GM15510 (cell line): ENCODE measurements around the gene TNC.

Source experiments
- POLR2A ChIP-seq: IDR thresholded peaks from 3 replicates; pipeline ENCODE4 v1.6.1; 2011; ENCODE audit warnings: borderline replicate concordance; ENCODE audit not compliant: insufficient read length; ENCODE audit errors: extremely low read depth

The TNC gene

DNA sequence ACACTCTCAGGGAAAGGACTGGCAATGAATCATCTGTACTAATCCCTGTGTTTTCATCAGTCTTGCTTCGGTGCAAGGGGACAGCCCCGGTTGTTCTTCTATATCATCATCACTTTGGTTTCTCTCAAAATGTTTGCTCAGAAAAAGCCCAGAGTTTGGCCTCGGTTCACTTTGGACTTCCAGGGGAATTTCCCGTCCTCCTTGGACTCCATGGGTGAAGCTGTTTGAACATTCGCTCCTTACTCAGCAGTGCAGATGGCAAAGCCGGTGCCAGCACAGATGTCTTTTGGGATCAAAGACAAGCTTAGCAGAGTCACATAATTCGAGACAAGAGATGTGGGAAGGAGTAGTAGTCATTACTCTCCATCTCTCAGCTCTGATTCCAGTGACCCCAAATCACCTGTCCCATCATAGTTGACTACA, 117.7 kb downstream of the TNC start:
- no peak for TF ChIP-seq POLR2A

- no peak for TF ChIP-seq POLR2A
Observed at GRCh38 chr9:114998326-114998725, 119.6 kb downstream of the TNC start.

GRCh38 chr9:114995681-114996221, 122.2 kb downstream of the TNC start:
- TF ChIP-seq POLR2A = no peak

DNA sequence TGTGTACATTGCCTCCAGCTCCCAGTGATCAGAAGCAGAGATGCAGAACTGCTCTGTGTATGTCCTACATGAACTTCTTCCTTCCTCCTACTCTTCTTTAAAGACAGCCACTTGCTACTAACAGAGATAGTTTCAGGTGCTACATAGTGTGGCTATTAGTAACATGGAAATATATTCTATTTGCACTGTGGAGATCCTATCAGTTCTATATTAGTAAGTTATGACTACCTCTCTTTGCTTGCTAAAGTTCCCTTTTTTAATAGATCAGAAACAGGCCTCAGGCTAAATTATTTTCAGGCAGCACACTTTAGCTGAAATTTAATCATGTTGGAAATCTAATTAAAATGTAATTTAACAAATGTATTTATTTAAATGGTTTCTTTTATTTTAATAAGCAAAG, 123.2 kb downstream of the TNC start:
- no peak for TF ChIP-seq POLR2A

DNA sequence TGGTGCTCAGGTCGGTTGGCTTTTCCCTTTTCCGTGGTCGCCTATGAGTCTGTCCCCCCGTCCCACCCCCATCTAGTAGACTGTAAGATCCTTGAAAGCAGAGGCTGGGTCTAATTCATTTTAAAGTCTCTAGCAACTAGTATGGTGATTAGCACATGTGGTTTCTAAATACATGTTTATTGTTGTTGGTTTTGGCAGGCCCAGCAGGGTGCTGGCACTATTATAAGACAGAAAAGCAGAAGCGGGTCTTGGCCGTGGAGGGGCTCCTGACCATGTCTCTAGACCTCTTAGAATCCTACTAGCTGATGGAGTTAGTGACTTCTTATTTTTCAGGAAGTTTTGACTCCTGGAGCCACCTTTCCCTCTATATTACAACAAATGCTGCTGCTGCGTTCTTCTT, 126.1 kb downstream of the TNC start:
- no peak for TF ChIP-seq POLR2A

GRCh38 chr9:114990901-114991300, 127.1 kb downstream of the TNC start:
- no peak for TF ChIP-seq POLR2A

GRCh38 chr9:114989600-114990410, 128.2 kb downstream of the TNC start:
- TF ChIP-seq POLR2A = no peak

DNA sequence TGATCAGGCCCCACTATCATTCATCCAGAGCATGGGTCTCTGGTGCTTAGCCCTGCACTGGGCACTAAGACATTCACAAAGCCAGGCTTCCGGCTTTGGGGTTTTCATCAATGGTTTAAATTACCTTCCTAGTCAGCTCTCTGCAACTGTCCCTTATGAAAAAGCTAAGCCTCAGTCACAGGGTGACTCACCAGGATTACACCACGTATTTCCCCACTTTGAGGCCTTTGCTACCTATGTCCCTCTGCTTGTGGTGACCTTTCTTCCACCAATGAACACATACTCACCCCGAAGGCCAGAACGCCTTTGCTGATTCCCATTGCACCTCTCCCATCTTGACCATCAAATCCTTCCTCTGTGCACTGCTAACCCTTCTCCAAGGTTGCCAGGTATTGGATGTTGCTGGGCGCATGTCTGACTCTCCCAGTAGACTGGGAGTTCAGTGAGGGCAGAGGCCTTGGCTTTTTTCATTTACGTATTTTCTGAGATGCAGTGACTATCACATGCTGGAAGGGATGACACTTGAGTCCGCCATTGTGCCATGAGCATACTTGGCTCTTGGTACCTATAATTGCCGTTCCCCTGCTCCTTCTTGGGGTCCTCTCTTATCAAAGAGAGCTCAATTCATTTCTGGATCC, 128.9 kb downstream of the TNC start:
- TF ChIP-seq POLR2A = no peak

GRCh38 chr9:114987116-114987515, 130.8 kb downstream of the TNC start:
- TF ChIP-seq POLR2A = no peak

DNA sequence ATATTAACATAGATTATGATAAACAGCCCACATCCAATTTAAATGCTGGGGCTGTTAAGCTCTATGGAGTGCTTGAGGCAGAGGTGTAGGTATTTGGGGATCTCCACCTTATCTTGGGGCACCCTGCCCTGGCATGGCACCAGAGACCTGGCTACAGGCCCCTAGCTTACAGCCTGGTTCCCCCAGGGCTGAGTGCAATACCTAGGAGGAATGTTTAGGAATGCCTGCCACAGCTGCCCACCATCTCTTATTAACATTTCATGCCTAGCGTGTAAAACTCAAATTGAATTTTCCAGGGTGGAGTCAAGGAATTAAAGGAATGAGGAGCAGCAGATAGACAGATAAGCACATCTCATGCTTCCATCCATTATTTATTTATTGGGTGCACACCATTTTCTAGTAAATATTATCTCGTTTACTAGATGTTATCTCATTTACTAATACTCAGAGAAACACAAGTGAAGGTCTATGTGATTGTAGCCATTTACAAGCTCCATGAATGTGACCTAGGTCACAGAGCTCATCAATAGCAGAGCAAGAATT, 131.9 kb downstream of the TNC start:
- no peak for TF ChIP-seq POLR2A

DNA sequence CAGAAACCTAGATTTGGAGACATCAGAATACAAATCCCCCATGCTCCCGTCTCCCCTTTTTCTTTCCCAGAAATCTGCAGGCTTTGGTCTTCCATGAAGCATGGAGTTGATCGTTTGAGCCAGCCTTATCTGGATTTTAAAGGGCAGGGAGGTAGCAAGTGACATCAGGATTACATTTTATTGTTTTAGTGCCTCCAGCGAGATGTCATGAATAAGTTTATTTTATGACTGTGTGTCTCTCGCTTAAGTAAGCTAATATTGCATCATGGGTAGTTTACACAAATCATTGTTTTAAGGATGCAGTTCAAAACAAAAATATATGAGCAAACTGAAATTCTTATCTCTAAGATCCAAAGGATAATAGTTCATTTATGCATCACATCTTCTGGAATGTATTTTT, 136.9 kb downstream of the TNC start:
- no peak for TF ChIP-seq POLR2A

GRCh38 chr9:114973216-114973615, 144.7 kb downstream of the TNC start:
- TF ChIP-seq POLR2A = no peak

DNA sequence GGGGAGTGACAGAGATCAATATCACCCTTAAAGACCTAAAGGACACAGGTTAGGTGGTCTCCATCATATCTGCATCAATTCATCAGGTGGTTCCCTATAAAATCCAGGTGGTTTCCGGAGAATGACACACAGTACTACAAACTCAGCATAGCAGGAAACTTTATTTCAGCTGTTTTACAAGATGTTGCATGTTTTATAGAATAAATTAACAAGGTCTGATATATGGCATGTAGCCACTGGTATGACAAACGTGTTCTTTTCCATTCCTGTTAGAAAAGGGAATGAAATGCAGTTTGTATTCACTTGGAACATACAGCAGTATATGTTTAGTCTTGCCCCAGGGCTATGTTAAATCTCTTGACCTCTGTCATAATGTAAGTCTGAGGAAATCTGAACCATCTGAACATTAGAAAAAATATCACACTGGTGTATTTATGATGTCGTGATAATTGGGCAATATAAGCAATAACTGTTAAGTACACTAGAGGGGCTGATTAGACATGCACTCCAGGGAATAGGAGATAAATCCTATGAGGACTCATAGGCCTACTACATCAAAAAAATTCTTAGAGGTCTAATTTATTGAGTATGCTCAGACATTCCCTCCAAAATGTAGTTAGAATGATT, 145.3 kb downstream of the TNC start:
- no peak for TF ChIP-seq POLR2A
